ENCODE measurements around the gene PRR13.

GRCh38 chr12:53474077-53474476 lies 32.5 kb downstream of the PRR13 start:
- no peak for TF ChIP-seq CTCF (IDR thresholded peaks at IDR 0.05)
- TF ChIP-seq POLR2A (IDR thresholded peaks at IDR 0.05) = no peak

All from testis (tissue), 2 donors.